Islet of Langerhans (tissue), 1 donor: ENCODE results near the gene PLCXD3.
"Not testable (repeated sequence)": the region's sequence is repeated elsewhere in the genome, so short reads cannot be mapped to it uniquely, and the experiment has no call there.

Source experiments
- FAIRE-seq: peaks from one replicate; lab custom pipeline; 2011; peaks lifted over from hg19 to GRCh38; lab: Jason Lieb, UNC

PLCXD3 gene

GRCh38 chr5:41510176-41510831, at the start of gene PLCXD3:
PLCXD3 (minus strand) TSS chr5:41510601; CDS start chr5:41510526, 75 bp downstream.
- FAIRE-seq, result peak; percentile 87

DNA sequence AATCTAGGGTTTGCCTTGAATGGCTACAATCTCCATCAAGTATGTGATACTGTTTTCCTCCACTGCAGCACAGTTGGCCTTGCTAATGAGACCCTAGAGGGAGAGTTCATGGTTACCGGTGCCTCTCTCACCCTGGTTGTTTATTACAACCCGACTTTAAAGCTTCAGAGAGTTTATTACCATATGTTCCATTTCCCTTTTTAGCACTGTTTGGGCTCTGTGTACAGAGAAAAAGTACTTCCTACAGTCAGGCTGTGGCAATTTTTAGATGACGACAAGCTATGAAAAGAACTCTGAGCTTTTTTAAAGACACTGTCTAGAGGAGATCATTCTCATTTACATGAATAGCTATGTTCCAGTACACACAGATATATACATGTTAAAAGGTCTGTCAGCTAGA, 48.8 kb upstream of the PLCXD3 start:
- FAIRE-seq, result no peak

DNA sequence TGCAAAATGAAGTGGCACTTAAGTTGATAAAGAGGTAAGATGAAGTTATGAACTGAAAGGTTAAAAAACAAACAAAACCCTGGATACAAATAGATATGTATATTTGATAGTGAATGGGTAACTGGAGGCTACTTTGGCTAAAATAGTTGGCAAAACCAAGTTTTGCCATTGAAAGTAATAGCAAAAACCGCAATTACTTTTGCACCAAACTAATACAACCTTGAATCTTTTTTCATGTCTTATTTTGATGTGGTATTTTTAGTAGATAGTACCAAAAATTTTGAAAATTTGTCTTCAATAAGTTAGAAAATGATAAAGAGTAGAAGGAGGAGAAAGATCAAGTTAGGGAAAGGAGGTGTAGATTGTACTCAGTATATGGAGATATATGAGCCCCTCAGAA, 47.9 kb upstream of the PLCXD3 start:
- no peak for FAIRE-seq

DNA sequence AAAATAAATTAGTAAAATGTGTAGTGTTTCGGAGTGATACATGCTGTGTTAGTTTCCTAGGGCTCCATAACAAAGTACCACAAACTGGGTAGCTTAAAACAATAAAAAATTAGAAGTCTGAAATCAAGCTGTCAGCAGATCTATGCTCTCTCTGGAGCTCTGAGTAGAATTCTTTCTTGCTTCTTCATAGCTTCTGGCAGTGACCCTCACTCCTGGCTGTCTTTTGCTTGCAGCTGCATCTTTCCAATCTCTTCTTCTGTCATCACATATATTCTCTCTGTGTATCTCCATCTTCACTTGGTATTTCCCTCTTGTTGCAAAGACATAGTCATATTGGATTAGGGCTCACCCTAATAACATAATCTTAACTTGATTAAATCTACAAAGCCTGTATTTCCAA, 37.6 kb upstream of the PLCXD3 start:
- FAIRE-seq, result no peak

- no peak for FAIRE-seq
Observed at GRCh38 chr5:41542183-41542582, 31.8 kb upstream of the PLCXD3 start.

GRCh38 chr5:41539454-41539853, 29.1 kb upstream of the PLCXD3 start:
- FAIRE-seq, result no peak

- FAIRE-seq, result no peak
Observed at GRCh38 chr5:41537581-41537980, 27.2 kb upstream of the PLCXD3 start.

DNA sequence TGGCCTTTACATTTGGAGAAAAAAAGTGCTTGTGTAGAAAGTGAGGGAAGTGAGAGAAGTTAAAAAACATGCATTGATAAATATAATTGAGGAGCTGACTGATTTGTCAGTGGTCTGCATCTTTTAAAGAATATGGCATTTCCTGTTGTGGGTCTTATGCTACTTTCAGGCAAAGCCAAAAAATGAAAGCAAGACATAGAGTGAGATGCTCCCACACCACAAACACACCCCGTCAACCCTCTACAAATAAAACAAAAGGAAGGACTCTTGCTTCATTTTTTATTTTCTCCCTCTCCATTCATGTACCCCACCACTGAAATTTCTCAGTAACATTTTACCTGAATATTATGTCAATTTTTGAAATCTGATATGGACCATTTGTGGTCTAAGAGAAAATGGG, 22.1 kb upstream of the PLCXD3 start:
- FAIRE-seq, result no peak

DNA sequence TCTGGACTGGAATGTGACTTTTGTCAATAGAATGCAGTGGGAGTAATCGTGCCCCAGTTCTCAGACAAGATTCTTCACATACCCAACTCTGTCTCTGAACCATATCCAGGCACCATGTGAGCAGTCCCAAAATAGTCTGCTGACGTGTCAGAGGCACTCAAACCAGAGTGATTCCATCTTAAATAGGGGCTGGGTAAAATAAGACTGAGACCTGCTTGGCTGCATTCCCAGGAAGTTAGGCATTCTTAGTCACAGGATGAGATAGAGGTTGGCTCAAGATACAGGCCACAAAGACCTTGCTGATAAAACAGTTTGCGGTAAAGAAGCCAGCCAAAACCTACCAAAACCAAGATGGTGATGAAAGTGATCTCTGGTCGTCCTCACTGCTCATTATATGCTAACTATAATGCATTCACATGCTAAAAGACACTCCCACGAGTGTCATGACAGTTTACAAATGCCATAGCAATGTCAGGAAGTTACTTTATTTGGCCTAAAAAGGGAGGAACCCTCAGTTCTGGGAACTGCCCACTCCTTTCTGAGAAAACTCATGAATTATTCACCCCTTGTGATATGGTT, 16.9 kb upstream of the PLCXD3 start:
- FAIRE-seq, result no peak

DNA sequence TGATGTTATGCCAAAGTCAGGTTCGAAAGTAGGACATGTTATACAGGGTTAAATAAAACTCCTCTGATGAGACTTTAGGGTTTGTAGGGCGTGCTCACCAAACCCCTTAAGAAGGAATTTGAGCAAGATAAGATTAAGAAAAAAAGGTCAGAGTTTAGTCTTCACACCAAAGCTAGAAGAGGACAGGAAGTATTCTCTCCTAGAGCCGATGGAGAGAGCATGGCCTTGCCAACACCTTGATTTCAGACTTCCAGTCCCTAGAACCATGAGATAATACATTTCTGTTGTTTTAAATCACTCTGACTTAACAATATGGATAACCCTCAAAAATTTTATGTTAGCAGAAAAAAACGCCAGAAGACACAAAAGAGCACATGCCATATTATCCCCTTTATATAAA, 16.3 kb upstream of the PLCXD3 start:
- no peak for FAIRE-seq

DNA sequence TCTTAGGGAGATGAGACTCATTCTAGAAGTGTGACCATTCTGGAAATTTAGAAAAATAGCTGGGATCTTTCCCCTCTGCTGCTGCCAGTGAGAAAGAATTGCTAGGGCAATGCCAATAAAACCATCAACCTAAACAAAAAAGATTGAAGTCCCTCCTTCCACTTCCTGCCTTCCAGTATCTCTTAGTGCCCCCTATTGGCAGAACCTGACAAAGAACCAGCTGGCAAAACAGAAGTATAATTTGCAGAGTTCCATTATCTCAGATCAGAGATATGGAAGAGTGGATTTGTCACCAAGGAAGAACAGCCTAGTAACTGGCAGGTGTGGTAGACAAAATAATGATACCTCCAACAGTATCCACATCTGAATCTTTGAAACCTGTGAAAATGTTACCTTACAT, 13.8 kb upstream of the PLCXD3 start:
- no peak for FAIRE-seq

GRCh38 chr5:41522193-41522786, 11.9 kb upstream of the PLCXD3 start:
- FAIRE-seq, result no peak

DNA sequence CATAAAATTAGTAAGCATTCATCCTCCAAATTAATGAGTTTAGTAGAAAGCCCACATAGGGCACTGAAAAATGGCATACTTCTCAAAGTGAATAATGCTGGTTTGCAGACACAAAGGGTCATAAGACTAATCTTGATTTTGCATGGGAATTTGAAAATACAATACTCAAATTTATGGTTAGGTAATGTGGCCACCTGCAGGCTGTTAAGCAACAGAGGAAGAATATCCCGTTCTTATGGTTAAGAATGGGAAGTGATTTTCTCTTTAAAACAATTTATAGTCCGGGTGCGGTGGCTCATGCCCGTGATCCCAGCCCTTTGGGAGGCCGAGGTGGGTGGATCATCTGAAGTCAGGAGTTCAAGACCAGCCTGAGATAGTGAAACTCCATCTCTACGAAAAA, 9.4 kb upstream of the PLCXD3 start:
- peak; percentile 99 for FAIRE-seq

DNA sequence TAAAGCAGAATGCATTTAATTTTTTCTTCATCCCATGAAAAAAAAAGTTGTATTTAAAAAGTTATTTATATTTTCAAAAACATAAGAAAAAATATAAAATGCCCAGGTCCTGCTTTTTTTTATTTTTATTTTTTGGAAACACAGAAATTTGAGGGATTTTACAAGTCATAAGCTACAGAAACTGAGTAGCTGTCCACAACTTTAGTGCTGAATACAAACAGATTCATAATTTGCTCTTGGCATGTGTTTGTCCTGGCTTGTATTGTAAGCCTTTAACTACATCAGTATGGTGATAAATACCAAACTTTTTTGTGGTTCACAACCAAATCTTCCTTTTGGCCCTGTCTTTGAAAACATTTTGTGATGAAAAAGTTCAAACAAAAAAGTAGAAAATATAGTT, 7.5 kb upstream of the PLCXD3 start:
- FAIRE-seq, result no peak

GRCh38 chr5:41511241-41511640, 840 bp upstream of the PLCXD3 start:
- no peak for FAIRE-seq

- no peak for FAIRE-seq
Observed at GRCh38 chr5:41509399-41510175, 814 bp downstream of the PLCXD3 start.

- FAIRE-seq, result peak; percentile 76
Observed at GRCh38 chr5:41508696-41509398, 1.6 kb downstream of the PLCXD3 start.

GRCh38 chr5:41508186-41508585, 2.2 kb downstream of the PLCXD3 start:
- no peak for FAIRE-seq

DNA sequence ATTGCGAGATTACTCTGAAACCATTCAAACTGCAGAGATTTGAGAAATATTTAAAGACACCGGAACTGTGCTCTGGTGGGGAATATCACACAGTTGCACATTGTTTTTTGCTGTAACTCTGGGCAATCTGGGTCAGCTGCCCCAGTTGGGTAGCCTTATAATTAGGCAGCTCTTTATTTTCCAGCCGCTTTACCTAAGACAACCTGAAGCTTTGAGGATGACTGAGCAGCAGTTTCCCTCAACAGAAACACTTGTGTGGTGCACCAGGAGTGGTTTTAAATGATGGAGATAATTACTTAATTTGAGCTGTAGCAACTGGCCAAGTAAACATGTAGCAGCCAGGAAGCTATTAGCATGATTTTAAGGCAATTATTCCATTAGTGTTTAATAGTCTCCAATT, 2.9 kb downstream of the PLCXD3 start:
- FAIRE-seq, result peak; percentile 85

- no peak for FAIRE-seq
Observed at GRCh38 chr5:41503860-41504259, 6.5 kb downstream of the PLCXD3 start.

DNA sequence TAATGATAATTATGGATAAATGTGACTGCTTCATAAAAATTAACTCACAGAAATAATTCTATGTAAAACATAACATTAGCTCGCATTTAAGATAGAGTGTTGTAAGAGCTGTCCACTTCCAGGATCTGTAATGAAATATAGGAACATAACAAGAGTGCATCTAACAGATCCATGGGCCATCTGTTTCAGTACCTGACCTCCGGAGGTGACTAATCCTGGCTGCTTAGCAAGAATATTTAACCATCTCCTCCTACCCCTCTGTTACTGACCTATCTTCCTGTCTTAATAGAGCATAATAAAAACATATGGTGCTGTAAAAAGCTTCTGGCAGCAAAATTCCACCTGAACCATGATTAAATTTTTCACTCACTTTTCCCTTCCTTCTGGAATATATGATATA, 7.1 kb downstream of the PLCXD3 start:
- peak; percentile 88 for FAIRE-seq

GRCh38 chr5:41493490-41494126, 16.8 kb downstream of the PLCXD3 start:
- FAIRE-seq, result not testable (repeated sequence)
